Stimulated activated naive CD4-positive, alpha-beta T cell treated with Interleukin-2 at 50 U/mL for 16 hours (primary cell): ENCODE measurements around the gene TRPM7.
"Not testable (repeated sequence)": the region's sequence is repeated elsewhere in the genome, so short reads cannot be mapped to it uniquely, and the experiment has no call there.

ENCODE experiments used
- DNase-seq: peaks from one replicate; lab custom pipeline; 2025; lab: John Stamatoyannopoulos, UW

TRPM7 gene

GRCh38 chr15:50686469-50687301 lies at the start of gene TRPM7:
TRPM7 (minus strand) TSS chr15:50686797; CDS start chr15:50686533, 264 bp downstream.
- DNase-seq, result peak; percentile 84

DNA sequence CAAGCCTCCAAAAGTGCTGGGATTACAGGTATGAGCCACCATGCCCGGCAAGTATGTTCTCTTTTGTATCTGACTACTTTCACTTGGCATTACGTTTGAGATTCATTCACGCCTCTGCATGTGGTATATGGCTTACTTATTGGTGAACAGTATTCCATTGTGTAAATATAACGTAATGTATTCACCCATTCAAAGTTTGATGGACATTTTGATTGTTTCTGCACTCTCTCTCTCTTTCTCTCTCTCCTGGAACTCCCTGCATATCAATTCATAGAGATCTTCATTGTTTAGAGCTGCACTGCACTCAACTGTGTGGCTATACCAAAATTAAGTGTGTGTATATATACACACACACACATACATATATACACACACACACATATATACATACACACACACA lies 48.6 kb upstream of the TRPM7 start:
- DNase-seq, result no peak

DNA sequence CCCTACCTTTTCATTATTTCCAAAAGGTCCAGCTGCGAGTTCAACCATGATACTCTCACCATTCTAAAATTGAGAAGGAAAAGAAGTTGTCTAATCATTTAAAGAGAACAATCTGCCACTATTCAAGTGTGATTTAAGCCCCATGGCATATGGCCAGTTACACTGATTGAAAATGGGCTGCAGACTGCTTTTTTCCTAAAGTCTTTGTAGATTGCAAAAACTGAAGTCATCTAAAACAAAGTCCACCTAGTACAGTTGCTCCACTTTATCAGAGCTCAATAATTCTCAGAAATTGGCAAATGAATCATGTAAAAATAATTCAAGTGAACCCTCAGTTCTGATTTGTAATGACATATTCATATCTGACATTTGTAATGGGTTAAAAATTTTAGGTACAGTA lies 39.7 kb upstream of the TRPM7 start:
- DNase-seq, result no peak

- DNase-seq, result no peak
These were observed 32.1 kb upstream of the TRPM7 start for GRCh38 chr15:50718700-50719125.

- DNase-seq, result no peak
These were observed 25.4 kb upstream of the TRPM7 start for GRCh38 chr15:50712018-50712417.

GRCh38 chr15:50710585-50710984 lies 24.0 kb upstream of the TRPM7 start:
- no peak for DNase-seq

DNA sequence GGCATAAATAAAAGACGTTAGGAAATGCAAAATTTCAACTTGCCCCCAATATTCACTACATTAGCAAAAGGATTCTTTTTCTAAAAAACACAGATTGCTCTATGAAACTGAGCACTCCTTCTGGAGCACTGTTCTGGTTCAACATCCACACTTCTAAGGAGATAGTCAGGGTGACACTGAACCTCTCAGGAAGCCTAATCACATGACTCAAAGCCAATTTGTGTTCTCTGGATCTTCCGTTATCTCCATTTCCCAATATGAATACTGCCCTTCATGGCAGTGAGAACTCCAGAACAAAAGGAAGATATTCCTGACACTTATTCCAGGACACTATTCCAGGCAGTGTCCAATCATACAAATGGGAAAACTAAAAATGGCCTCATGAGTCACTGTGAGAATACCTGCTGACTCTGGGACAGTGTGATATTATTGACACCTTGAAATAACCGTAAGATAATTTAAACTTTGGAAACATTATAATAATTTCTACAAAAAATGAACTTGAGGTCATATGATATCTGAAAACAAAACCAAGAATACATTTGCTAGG lies 21.4 kb upstream of the TRPM7 start:
- no peak for DNase-seq

DNA sequence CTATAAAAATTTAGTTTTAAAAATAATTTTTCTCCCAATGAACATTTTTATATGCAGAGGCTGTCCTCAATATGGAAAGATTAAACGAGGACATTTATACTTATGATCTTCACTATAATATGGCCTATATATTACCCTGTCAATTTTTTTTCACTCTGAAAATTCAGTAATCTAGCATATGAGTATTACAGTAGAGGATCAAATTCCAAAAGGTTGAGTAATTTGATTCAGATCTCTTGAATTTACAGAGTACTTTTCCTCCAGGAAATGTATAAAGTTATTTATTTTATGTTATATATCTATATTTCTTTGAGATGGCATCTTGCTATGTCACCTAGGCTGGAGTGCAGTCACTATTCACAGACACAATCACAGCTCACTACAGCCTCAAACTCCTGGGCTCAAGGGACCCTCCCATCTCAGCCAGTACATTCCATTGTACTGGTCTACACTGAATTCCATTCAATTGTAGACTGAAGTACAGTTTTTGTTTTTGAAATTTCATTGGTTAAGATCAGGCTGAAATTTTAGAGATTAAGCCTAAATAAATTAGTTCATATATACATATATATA lies 16.3 kb upstream of the TRPM7 start:
- no peak for DNase-seq

- DNase-seq, result no peak
These were observed 11.5 kb upstream of the TRPM7 start for GRCh38 chr15:50698101-50698500.

DNA sequence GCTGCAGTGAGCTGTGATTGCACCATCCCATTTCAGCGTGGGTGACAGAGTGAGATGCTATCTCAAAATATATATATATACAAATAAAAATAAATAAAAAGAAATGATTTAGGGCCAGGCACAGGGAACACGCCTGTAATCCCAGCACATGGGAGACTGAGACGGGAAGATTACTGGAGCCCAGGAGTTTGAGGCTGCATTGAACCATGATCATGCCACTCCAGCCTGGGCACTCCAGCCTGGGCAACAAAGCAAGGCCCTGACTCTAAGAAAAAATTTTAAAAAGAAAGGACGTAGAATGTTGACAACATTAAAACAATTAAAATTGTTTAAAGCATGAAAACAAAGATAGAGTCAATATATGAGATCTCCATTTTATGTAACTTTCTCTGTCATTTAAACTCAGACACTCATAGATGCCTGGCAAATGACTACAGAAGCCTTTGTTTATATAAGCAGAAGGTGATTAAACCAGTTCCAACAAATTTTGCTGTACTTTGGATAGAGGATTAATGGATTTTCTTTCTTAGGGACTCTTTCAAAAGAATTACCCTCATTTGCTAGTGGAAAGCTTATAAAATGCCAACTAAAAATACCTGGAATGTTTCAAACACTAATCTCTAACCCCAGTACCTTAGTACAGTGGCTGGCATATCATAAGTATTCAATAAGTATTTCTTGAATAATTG lies 10.7 kb upstream of the TRPM7 start:
- DNase-seq, result no peak

GRCh38 chr15:50694634-50695165 lies 8.1 kb upstream of the TRPM7 start:
- not testable (repeated sequence) for DNase-seq

GRCh38 chr15:50687302-50687902 lies 805 bp upstream of the TRPM7 start:
- no peak for DNase-seq

DNA sequence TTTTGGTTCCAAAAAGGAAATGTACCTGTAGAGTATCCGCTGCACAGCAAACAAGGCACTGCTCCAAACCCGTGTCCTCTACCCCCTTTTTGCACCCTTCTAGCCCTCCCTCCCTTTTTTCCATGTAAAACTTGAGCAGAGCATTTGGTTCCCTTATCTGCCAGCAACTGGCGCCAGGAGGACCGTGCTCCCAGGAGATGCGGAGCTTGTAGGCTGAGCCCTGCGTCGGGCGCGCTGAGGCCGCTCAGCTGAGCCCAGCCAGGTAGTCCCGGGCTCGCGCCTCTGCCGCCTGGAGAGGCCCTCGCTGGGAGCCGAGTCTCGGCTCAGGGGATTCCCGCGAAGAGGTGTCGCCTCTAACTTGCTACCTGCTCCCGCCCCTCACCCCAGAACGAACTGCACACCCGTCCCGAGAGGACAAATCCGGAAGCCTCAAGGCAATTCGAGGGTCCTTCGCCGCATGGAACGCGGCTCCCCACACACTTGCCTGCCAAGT lies 575 bp downstream of the TRPM7 start:
- DNase-seq, result peak; percentile 76

DNA sequence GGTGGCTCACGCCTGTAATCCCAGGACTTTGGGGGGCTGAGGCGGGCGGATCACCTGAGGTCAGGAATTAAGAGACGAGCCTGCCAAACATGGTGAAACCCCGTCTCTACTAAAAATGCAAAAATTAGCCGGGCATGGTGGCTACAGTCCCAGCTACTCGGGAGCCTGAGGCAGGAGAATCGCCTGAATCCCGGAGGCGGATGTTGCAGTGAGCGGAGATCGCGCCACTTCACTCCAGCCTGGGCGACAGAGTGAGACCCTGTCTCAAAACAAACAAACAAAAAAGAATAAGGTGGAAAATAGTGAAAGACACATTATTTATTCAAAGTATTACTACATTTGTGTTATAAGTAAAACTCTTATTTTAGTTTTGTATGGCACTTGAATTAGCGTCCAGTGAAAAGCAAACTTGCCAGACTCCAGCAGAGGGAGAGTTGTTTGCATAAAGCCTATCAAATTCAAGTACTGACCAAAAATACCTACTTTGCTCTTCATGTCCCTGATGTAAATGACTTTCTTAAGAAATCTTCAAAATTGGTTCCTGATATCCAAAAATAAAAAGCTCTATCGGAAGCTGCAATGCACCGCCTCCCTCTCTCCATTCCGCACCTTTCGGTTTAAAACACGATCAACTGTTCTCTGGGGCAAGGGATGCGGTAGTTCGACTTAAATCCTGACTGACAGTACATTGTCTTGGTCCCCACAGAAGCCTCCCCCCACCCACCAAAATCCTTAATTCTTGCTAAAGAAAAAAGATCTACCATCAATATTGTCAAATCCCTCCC lies 1.2 kb downstream of the TRPM7 start:
- no peak for DNase-seq

GRCh38 chr15:50681467-50681866 lies 5.1 kb downstream of the TRPM7 start:
- no peak for DNase-seq

DNA sequence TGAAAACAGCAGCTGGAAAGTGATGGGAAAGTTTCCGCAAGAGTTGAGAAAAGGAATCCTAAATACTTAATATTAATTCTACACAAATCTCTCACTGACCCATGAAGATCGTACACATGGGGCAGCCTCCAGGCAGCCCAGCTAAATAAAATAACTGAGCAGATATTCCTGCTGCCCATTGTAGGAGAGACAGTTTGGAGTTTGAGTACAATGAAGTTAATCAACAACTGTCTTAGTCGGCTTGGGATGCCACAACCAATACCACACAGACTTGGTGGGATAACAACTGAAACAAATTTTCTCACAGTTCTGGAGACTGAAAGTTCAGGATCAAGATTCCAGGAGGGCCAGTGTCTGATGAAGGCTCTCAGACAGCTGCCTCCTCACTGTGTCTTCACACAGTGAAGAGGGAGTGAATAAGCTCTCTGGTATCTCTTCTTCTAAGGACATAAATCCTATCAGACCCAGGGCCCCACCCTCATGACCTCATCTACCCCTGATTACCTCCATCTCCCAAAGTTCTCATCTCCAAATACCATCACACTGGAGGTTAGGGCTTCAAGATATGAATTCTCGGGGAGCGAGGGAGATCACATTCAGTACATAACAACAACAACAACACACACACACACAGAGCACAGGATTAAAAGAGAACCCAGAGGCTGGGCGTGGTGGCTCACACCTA lies 9.7 kb downstream of the TRPM7 start:
- DNase-seq, result no peak

DNA sequence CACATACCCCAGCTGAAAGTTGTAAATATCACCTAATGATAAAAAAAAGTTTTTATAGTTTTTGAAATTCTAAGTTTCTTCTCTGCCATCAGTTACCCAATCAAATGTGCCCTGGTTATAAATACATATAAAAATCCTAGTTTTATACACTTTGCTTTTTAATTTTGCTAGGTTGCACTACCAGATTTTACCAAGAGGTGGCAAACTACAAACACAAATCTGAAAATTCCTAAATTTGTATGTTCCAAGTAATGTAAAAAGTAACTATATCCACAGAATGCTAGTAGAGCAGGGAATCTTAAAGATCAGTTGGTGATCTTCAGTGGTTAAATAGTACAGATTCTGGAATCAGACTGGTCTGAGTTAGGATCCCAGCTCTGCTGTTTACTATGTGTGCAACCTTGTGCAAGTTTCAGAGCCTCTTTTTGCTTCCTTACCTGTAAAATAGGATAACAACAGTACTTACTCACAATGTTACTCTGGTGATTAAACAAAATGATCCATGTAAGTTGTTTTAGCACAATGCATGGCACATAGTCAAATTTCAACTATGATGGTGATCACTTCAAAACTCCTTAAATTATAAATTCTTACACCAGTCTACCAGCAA lies 11.0 kb downstream of the TRPM7 start:
- DNase-seq, result no peak

DNA sequence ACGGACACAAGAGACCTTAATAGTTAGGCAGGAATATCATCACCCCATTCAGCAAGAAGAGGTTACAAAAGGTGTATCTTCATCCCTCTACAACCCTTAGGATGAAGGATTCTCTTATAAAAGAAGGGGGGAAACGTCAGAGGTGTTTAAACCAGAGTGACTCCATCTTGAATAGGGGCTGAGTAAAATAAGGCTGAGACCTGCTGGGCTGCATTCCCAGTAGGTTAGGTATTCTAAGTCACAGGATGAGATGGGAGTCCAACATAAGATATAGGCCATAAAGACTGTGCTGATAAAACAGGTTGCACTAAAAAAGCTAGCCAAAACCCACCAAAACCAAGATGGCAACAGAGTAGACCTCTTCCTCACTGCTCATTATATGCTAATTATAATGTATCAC lies 16.5 kb downstream of the TRPM7 start:
- DNase-seq, result no peak

DNA sequence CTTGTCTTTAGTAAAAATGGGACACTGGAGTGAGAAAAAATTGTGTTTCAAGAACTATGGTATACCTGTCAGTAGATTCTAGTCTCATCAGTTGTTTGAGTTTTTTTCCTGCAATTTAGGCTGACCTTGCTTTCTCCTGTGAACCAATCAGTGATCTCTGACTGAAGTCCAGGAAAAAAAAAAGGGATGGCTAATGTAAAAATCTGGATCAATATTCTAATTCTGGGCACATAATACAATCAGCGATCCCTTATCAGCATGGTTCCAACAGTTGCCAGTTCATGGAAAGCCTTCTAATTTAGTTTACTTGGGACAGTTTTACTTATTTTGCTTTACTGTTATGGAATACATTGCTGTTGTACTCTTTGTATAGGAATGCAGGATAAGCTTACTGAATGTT lies 17.0 kb downstream of the TRPM7 start:
- no peak for DNase-seq

DNA sequence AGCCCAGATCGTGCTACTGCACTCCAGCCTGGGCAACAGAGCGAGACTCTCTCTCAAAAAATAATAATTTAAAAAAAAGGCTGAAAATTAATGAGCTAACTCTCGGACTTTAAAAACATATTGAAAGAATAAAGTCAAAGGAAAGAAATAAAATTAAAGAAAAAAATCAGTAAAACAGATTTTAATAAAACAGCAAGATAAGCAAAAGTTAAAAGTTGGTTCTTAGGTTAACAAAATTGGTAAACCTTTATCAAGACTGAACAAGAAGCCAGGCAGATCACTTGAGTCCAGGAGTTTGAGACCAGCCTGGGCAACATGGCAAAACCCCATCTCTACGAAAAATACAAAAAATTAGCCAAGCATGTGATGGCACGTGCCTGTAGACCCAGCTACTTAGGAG lies 20.7 kb downstream of the TRPM7 start:
- DNase-seq, result no peak
